GM13976 (cell line): ENCODE measurements around the gene CASKIN1.

ENCODE experiments used
- DNase-seq: peaks from one replicate; pipeline ENCODE4 v3.0.0; 2012; ENCODE audit warnings: low spot score
- CTCF ChIP-seq: IDR thresholded peaks from 2 replicates; pipeline ENCODE4 v1.5.1; 2012; ENCODE audit warnings: borderline replicate concordance, mild to moderate bottlenecking; ENCODE audit not compliant: insufficient read depth; ENCODE audit errors: extremely low read depth, missing control alignments, control extremely low read depth
- in situ Hi-C: fragments of 300-500 bp; cut with MboI; formaldehyde crosslinking; loops from one replicate; pipeline ENCODE4 v1.12.0; 2022; ENCODE audit warnings: low sequenced_read_pairs, mixed read lengths, inconsistent platforms; ENCODE audit not compliant: unreplicated experiment

CASKIN1 gene

GRCh38 chr16:2199095-2199494 is 2.7 kb upstream of the CASKIN1 start:
- in situ Hi-C loops: no loop called here
- no peak for DNase-seq
- TF ChIP-seq CTCF: no peak

- DNase-seq: no peak
- in situ Hi-C loops: no loop called here
- no peak for TF ChIP-seq CTCF
Observed at GRCh38 chr16:2198283-2198682, 1.9 kb upstream of the CASKIN1 start.

GRCh38 chr16:2197765-2198164 is 1.4 kb upstream of the CASKIN1 start:
- in situ Hi-C loops: no loop called here
- DNase-seq: no peak
- TF ChIP-seq CTCF: no peak

GRCh38 chr16:2196981-2197511 is 641 bp upstream of the CASKIN1 start:
- no peak for TF ChIP-seq CTCF
- in situ Hi-C loops: no loop called here
- no peak for DNase-seq

- TF ChIP-seq CTCF: no peak
- in situ Hi-C loops: no loop called here
- DNase-seq: no peak
Observed at GRCh38 chr16:2195322-2196161, 863 bp downstream of the CASKIN1 start.

GRCh38 chr16:2194852-2195321 is 1.5 kb downstream of the CASKIN1 start:
- TF ChIP-seq CTCF: peak; percentile 43
- in situ Hi-C loops: no loop called here
- peak; percentile 85 for DNase-seq
